K562 (cell line): ENCODE results near the gene GKN1. TPM values are rescaled to one million over a fixed set of nuclear protein-coding genes. Genes with fewer than 3 reads are reported as not detected.

Experiments
- ATAC-seq: fragments of 200-7000 bp; cut with Tn5 transposase; 3 replicates; pipeline ENCODE4 v1.9.1; 2020; ENCODE audit warnings: moderate library complexity
- BruUV-seq: library from RNA; stranded (reverse); fragments of 400-500 nt; replicated peaks from 2 replicates; lab custom pipeline; 2021; lab: Mats Ljungman, UMichigan
- CTCF ChIA-PET: fragments of 300-600 bp; formaldehyde crosslinking; extraction: SDS; loops from one replicate; lab custom pipeline; 2021; ENCODE audit warnings: low intra/inter-chr PET ratio; lab: Yijun Ruan, JAX
- POLR2A ChIA-PET: fragments of 300-600, 350-650 bp; sonication (Branson Sonifier 250); formaldehyde crosslinking; extraction: SDS; loops from one replicate; lab custom pipeline; 2021; ENCODE audit warnings: antibody characterized with exemption, inconsistent platforms; lab: Yijun Ruan, JAX
- DNase-seq, 4 experiments: peaks; one replicate each; pipeline versions ENCODE4 v3.0.0 to v3.0.0-alpha.2; 2011 to 2018; ENCODE audit warnings: low spot score in 3 of 4, mixed read lengths in 3 of 4; ENCODE audit errors: extremely low read depth in 1 of 4
- FAIRE-seq: peaks from 2 replicates; lab custom pipeline; 2011; peaks lifted over from hg19 to GRCh38; lab: Jason Lieb, UNC
- H2AFZ ChIP-seq: 2 replicates; pipeline ENCODE4 v1.6.0; 2011; ENCODE audit warnings: low read depth, low read length, control low read depth, inconsistent platforms
- H3K27ac ChIP-seq: fragments of 200-600 bp; 3 replicates; pipeline ENCODE4 v1.8.0; 2011; ENCODE audit warnings: low read depth, mild to moderate bottlenecking, control low read depth, inconsistent platforms, low read length, moderate library complexity, mixed read lengths; ENCODE audit errors: extremely low read depth
- H3K27me3 ChIP-seq, 2 experiments: fragments of 300-600 bp in 1 of 2; 2 replicates in 1 of 2; 3 replicates in 1 of 2; pipeline versions ENCODE4 v1.6.0 to v1.8.0; 2011; ENCODE audit warnings: inconsistent platforms in 2 of 2, low read length in 2 of 2, mild to moderate bottlenecking in 1 of 2, mixed read lengths in 1 of 2, moderate library complexity in 1 of 2; ENCODE audit not compliant: control insufficient read depth in 2 of 2, insufficient read depth in 2 of 2
- H3K36me3 ChIP-seq: fragments of 300-600 bp; 3 replicates; pipeline ENCODE4 v1.8.0; 2011; ENCODE audit warnings: mild to moderate bottlenecking, low read length, inconsistent platforms; ENCODE audit not compliant: control insufficient read depth, insufficient read depth
- H3K4me1 ChIP-seq, 2 experiments: fragments of 200-600 bp in 1 of 2; replicated peaks in 1 of 2; 2 replicates in 1 of 2; 3 replicates in 1 of 2; pipeline versions ENCODE4 v1.5.1 to v1.8.0; 2011; ENCODE audit warnings: inconsistent platforms in 2 of 2, low read length in 2 of 2, mild to moderate bottlenecking in 1 of 2, mixed read lengths in 1 of 2, moderate library complexity in 1 of 2; ENCODE audit not compliant: control insufficient read depth in 2 of 2, insufficient read depth in 2 of 2
- H3K4me2 ChIP-seq: 2 replicates; pipeline ENCODE4 v1.6.1; 2011; ENCODE audit warnings: low read length, control low read depth, inconsistent platforms, mixed read lengths; ENCODE audit not compliant: insufficient read depth
- H3K4me3 ChIP-seq: fragments of 200-600 bp; sonication (generic), shearing (Covaris generic); 2 replicates; pipeline ENCODE4 v1.5.1; 2016; ENCODE audit warnings: control low read depth, inconsistent platforms
- H3K79me2 ChIP-seq: fragments of 200-600 bp; 3 replicates; pipeline ENCODE4 v1.8.0; 2011; ENCODE audit warnings: low read length, inconsistent platforms; ENCODE audit not compliant: control insufficient read depth, insufficient read depth
- H3K9ac ChIP-seq, 2 experiments: 2 replicates each; pipeline versions ENCODE4 v1.6.0 to v1.6.1; 2011; ENCODE audit warnings: low read depth in 2 of 2, low read length in 2 of 2, control low read depth in 1 of 2, inconsistent platforms in 1 of 2, mild to moderate bottlenecking in 1 of 2, mixed read lengths in 1 of 2; ENCODE audit not compliant: insufficient read depth in 1 of 2
- H3K9me1 ChIP-seq: one replicate; pipeline ENCODE4 v1.6.0; 2011; ENCODE audit warnings: inconsistent platforms, mild to moderate bottlenecking, low read length, moderate library complexity; ENCODE audit not compliant: control insufficient read depth, insufficient read depth
- H3K9me3 ChIP-seq: replicated peaks from 2 replicates; pipeline ENCODE4 v1.5.1; 2011; ENCODE audit warnings: low read depth, low read length, inconsistent platforms; ENCODE audit not compliant: control insufficient read depth, insufficient read depth
- H4K20me1 ChIP-seq: replicated peaks from 2 replicates; pipeline ENCODE4 v1.6.1; 2011; ENCODE audit warnings: low read length, inconsistent platforms, mixed read lengths; ENCODE audit not compliant: control insufficient read depth, insufficient read depth
- BDP1 ChIP-seq: IDR thresholded peaks from 3 replicates; pipeline ENCODE4 v1.6.1; 2011; ENCODE audit not compliant: insufficient read length, insufficient read depth
- DPF2 ChIP-seq: fragments of 450-650 bp; IDR thresholded peaks from 2 replicates; pipeline ENCODE4 v1.6.1; 2016
- FOXK1 ChIP-seq: sonication (generic); formaldehyde crosslinking; IDR thresholded peaks from 2 replicates; pipeline ENCODE4 v1.8.0; 2022; ENCODE audit warnings: missing genetic modification reagents, mild to moderate bottlenecking, borderline replicate concordance
- HCFC1 ChIP-seq: IDR thresholded peaks from 2 replicates; pipeline ENCODE4 v1.6.1; 2012; ENCODE audit warnings: low read depth, low read length, improper control_type of control experiment
- L3MBTL2 ChIP-seq: fragments of 450-650 bp; IDR thresholded peaks from 2 replicates; pipeline ENCODE4 v1.6.1; 2016; ENCODE audit warnings: mild to moderate bottlenecking, moderate library complexity
- POU5F1 ChIP-seq: fragments of 150-350 bp; IDR thresholded peaks from 2 replicates; pipeline ENCODE4 v1.6.1; 2014; ENCODE audit warnings: borderline replicate concordance, low read length, low read depth, mild to moderate bottlenecking; ENCODE audit not compliant: partially characterized antibody
- SPI1 ChIP-seq: IDR thresholded peaks from 2 replicates; pipeline ENCODE4 v1.6.1; 2011; ENCODE audit warnings: low read depth, low read length, control low read depth, borderline replicate concordance
- SRSF1 ChIP-seq: fragments of 200-400 bp; formaldehyde crosslinking; IDR thresholded peaks from 2 replicates; pipeline ENCODE4 v1.6.1; 2017; ENCODE audit warnings: mild to moderate bottlenecking, low read depth, low read length, moderate library complexity
- ZFPM2 ChIP-seq: fragments of 250-450 bp; sonication (Bioruptor Pico); IDR thresholded peaks from 2 replicates; pipeline ENCODE4 v1.5.1; 2022; ENCODE audit warnings: mild to moderate bottlenecking
- ZNF232 ChIP-seq: sonication (generic); formaldehyde crosslinking; IDR thresholded peaks from 2 replicates; pipeline ENCODE4 v1.8.0; 2022; ENCODE audit warnings: mild to moderate bottlenecking, missing genetic modification reagents
- ZNF274 ChIP-seq: IDR thresholded peaks from 2 replicates; pipeline ENCODE4 v1.6.1; 2011; ENCODE audit warnings: low read depth, mild to moderate bottlenecking, low read length, moderate library complexity, borderline replicate concordance
- ZNF57 ChIP-seq: fragments of 450-650 bp; formaldehyde crosslinking; IDR thresholded peaks from 2 replicates; pipeline ENCODE4 v1.4.0; 2020; ENCODE audit warnings: mild to moderate bottlenecking, moderate library complexity
- WGBS: fragments of 100-300 bp; shearing (Covaris generic); methylation state at CpG from one replicate; pipeline ENCODE4 v1.1.6; 2016; ENCODE audit warnings: low coverage, mixed read lengths; ENCODE audit not compliant: insufficient coverage; ENCODE audit errors: missing lambda C conversion rate; 5-methylcytosine and 5-hydroxymethylcytosine counted together
- in situ Hi-C: fragments of 300-500 bp; cut with MboI; formaldehyde crosslinking; loops from 4 replicates; pipeline ENCODE4 v1.15.0; 2018; ENCODE audit warnings: inconsistent platforms, mixed read lengths
- intact Hi-C: fragments of 100-400 bp; cut with micrococcal nuclease; formaldehyde crosslinking; loops from 2 replicates; pipeline ENCODE4 v1.14.2; 2022
- polyA plus RNA-seq, 8 experiments: library from polyadenylated mRNA; depleted of rRNA in 4 of 8; stranded (reverse) in 5 of 8; unstranded in 3 of 8; fragments of >200 nt; fragmentation: Nextera tagmentation in 2 of 8; fragmentation: Illumina TruSeq in 1 of 8; extraction: Ambion mirVana in 2 of 8; extraction: Trizol in 1 of 8; gene quantifications; 2 replicates each; pipeline versions ENCODE4 v1.2.1 to v1.2.3, GENCODE V29; 2011 to 2014; ENCODE audit warnings: inconsistent platforms in 1 of 8, missing spikeins in 1 of 8
- total RNA-seq, 7 experiments: library from RNA; depleted of rRNA in 6 of 7; stranded (reverse); fragments of >200 nt in 6 of 7; fragmentation: Illumina TruSeq in 2 of 7; extraction: Trizol in 2 of 7; gene quantifications; 2 replicates each; pipeline versions ENCODE4 v1.2.1 to v1.2.3, GENCODE V29; 2011 to 2021; ENCODE audit warnings: low replicate concordance in 1 of 7

The GKN1 gene
- total and polyA plus RNA-seq, 9 of the 15 experiments (the other 6 are each of a cell fraction or from before 2014, with no cell fraction given), result not detected

DNA sequence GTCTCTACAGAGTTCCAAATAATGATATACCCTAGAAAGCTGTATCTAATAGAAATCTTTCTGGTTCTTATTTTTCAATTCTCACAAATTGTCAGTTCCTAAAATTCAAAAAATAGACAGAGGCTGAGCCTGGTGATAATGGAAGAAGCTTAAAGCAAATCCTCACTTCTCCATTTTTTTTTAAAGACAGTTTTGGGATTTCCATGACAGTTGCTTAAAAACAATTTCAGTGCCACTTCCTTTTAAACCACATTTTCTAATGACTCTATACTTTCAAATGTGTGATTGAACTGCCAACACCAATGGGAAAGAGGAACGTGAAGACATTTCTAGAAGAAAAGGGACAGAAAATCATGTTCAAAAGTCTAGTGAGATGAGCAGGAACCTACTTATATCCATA lies 25.7 kb upstream of the GKN1 start:
- H2AFZ ChIP-seq, result no peak overlapping the region
- DNase-seq (no peak), ATAC-seq (no peak), FAIRE-seq (no peak)
- H3K9ac ChIP-seq, result no peak overlapping the region
- ChIA-PET CTCF (interaction anchor here (0.5 kb wide), 1 partner anchor 239 kb away, joined by 3 read pairs; no protein-coding TSS in a partner anchor), POLR2A (no interaction called here)
- H3K9me3 ChIP-seq, result no peaks in the 10 kb centered on the region
- BruUV-seq, result no TSS peak
- H3K27ac ChIP-seq, result no peak overlapping the region
- 0% methylated on average over 1 of the region's 1 CpG for WGBS
- H3K4me1 ChIP-seq, result peaks cover 0 to 3% of the 10 kb centered on the region in 2 experiments; a peak in 1 of 5 replicates
- intact Hi-C loops, result loop anchor here (10.0 kb wide), 1 partner anchor 356 kb away; no protein-coding TSS in a partner anchor
- no peaks in the 10 kb centered on the region for H3K79me2 ChIP-seq
- H3K9me1 ChIP-seq, result no peaks in the 10 kb centered on the region
- peaks cover 3 to 10% of the 10 kb centered on the region in 2 experiments; a peak in 4 of 5 replicates for H3K27me3 ChIP-seq
- in situ Hi-C loops, result no loop called here
- TF ChIP-seq ZFPM2 (no peak), SRSF1 (no peak), FOXK1 (CRISPR knock-in tag) (no peak), HCFC1 (no peak)
- TF ChIP-seq, all 486 proteins: peak for 0
- Histone ChIP-seq H4K20me1 (no peaks in the 10 kb centered on the region), H3K4me3 (no peak overlapping the region), H3K36me3 (no peaks in the 10 kb centered on the region), H3K4me2 (no peak overlapping the region)

DNA sequence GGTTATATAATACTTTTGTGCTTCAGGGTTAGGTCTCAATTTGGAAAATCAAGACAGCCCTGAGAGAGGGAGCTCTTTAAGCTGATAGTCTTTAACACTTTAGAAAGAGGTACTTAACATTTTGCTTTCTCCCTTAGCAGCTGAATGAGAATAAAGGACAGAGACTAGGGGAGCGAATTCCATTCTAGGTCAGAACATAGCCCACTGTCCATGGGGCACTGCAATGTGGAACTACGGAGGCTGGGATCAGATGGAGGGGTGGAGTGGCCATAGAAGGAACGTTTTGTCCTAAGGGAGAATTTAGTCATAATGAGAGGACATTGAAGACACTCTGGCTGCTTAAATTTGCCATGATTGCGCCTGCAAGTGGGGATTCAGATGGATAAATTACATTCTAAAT lies 22.5 kb upstream of the GKN1 start:
- H3K9me1 ChIP-seq, result no peaks in the 10 kb centered on the region
- ChIA-PET CTCF (no interaction called here), POLR2A (interaction anchor here (0.5 kb wide), 1 partner anchor 76 kb away, joined by 3 read pairs; no protein-coding TSS in a partner anchor)
- no peak overlapping the region for H3K27ac ChIP-seq
- H2AFZ ChIP-seq, result no peak overlapping the region
- in situ Hi-C loops (no loop called here), intact Hi-C loops (no loop called here)
- H3K4me1 ChIP-seq, result no peaks in the 10 kb centered on the region
- FAIRE-seq, result no peak
- no TSS peak for BruUV-seq
- no peak overlapping the region for H3K9ac ChIP-seq
- no peak overlapping the region for H3K4me3 ChIP-seq
- no peaks in the 10 kb centered on the region for H4K20me1 ChIP-seq
- 0% methylated on average over 4 of the region's 4 CpGs for WGBS
- no peaks in the 10 kb centered on the region for H3K9me3 ChIP-seq
- H3K36me3 ChIP-seq, result no peaks in the 10 kb centered on the region
- peaks cover 3 to 10% of the 10 kb centered on the region in 2 experiments; a peak in 4 of 5 replicates for H3K27me3 ChIP-seq
- no peak overlapping the region for H3K4me2 ChIP-seq
- no peak for ATAC-seq
- H3K79me2 ChIP-seq, result no peaks in the 10 kb centered on the region
- no peak for DNase-seq
- TF ChIP-seq SPI1, result no peak
- TF ChIP-seq ZNF57 (CRISPR knock-in tag), result no peak
- TF ChIP-seq ZNF232 (CRISPR knock-in tag), result no peak
- no peak for TF ChIP-seq BDP1
- no peak for TF ChIP-seq DPF2
- no peak for TF ChIP-seq ZNF274
- TF ChIP-seq L3MBTL2, result no peak
- no peak for TF ChIP-seq POU5F1
